ENCODE results near the gene ZKSCAN7.
"Not testable (repeated sequence)": the region's sequence is repeated elsewhere in the genome, so short reads cannot be mapped to it uniquely, and the experiment has no call there.

The ZKSCAN7 gene

DNA sequence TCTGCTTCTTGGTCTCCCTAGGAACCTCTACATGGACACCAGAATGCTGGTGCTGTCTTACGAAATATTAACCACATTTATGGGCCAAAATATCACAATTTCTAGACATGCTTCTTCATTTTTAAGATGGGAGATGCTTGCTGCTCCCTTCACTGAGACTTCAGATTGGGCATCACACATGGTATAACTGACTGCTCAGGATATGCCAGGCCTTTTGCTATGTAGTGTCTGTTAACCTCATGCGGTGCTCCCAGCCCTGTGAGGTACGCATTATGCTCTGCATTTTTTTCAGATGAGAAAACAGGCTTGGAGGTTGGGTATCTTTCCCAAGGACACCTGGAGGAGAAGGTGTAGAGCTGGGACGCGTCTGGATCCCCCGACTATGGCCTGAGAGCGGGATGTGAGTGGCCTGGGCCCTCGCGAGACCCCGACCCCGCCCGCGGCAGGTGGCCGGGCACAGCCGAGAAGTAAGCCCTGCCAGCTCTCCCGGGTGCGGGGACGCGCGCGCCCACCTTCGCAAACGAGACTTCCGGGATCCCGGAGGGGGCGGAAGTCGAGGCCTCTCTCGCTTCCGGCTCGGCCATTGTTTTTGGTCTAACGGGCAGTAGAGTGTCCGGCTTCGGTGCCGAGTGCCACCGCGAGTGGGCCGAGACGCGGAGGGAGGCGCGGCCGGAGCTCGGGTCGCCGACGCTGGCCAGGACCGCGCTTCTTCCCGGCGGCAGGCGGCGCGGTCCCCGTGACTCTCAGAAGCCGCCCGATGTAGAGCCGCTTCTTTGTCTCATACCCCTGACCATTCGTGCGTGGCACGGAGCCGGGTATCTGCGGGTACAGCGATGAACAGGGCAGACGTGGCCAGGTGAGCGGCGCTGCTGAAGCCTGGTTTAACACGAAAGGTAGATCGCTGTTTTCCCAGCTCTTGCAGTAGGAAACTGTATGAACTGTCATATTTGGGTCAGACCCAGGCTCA is at the start of gene ZKSCAN7:
Gene ZKSCAN7 (plus strand): TSS at position 568 of the 967 bp plus-strand sequence. CDS start 1,855 bp downstream, outside the sequence.
- peak; percentile 26 for DNase-seq

DNA sequence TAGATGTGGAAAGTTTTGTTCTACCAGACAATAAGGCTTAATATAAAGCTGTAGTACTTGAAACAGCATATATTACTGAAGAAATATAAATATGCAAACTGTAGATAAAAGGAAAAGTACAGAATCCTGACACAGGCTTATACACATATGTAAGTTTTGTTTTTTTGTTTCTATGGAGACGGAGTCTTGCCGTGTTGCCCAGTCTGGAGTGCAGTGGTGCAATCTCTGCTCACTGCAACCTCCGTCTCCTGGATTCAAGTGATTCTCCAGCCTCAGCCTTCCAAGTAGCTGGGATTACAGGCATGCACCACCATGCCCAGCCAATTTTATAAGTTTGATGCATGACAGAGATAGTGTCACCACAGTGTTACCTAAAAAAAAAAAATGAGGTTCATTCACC is 48.4 kb upstream of the ZKSCAN7 start:
- no peak for DNase-seq

- DNase-seq = no peak
Observed at GRCh38 chr3:44506961-44507360, 48.0 kb upstream of the ZKSCAN7 start.

GRCh38 chr3:44509393-44509921 is 45.5 kb upstream of the ZKSCAN7 start:
- DNase-seq = no peak

GRCh38 chr3:44510000-44510368 is 45.0 kb upstream of the ZKSCAN7 start:
- no peak for DNase-seq

- no peak for DNase-seq
Observed at GRCh38 chr3:44511238-44511566, 43.8 kb upstream of the ZKSCAN7 start.

- DNase-seq = no peak
Observed at GRCh38 chr3:44513513-44513912, 41.5 kb upstream of the ZKSCAN7 start.

GRCh38 chr3:44516230-44516629 is 38.8 kb upstream of the ZKSCAN7 start:
- no peak for DNase-seq

DNA sequence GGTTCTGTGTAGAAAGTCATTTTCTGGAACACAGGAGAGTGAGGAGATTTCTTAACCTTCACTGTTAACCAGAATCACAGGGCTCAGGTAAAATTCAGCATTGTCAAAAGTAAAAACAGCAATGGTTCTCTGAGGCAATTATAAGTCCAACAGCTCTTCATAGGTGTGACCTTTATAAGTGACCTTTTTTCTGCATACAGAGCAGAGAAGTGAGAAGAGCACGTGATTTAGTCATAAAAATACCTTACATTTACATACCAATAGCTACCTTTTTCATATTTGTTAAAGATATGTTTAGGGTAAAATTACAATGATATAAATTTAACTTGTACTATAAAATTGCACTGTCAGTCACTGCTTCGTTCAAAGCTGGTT is 36.2 kb upstream of the ZKSCAN7 start:
- DNase-seq = no peak

GRCh38 chr3:44521721-44522120 is 33.3 kb upstream of the ZKSCAN7 start:
- DNase-seq = no peak

GRCh38 chr3:44522494-44522933 is 32.5 kb upstream of the ZKSCAN7 start:
- DNase-seq = no peak

DNA sequence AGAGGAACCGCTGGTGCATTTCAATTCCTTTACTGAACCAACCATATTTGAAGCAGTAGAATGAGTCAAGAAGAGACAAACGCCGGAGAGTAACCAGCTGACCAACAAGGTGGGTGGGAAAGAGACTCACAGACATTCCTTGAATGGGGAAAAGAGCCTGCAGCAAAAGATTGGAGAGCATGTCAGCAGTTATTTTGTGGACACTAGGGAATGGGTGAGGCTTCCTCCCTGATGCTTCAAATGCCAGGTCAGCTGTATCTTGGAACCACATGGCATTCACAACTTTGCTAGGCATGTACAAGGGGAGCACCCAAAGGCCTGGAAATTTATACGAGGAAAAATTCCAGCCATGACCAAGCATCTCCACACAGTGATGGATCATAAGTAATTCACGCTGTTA is 29.9 kb upstream of the ZKSCAN7 start:
- DNase-seq = no peak

DNA sequence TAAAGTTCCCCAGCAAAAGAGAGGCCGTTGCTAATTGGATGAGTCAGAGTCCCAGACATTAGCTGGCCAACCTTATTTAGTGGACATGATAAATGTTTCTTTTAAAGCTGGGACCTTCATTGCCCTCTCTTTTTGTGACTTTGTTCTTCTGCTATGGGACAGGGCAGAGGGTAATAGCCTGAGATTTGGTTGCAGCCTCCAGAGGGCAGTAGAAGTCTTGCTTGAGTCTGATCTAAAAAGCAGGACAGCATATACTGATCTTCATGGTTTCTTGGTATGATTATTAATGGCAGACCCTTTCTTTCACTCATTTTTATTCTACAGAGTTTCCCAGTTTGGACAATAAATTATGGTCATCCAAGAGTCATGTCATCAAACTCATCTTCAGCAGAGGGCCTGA is 25.1 kb upstream of the ZKSCAN7 start:
- no peak for DNase-seq

DNA sequence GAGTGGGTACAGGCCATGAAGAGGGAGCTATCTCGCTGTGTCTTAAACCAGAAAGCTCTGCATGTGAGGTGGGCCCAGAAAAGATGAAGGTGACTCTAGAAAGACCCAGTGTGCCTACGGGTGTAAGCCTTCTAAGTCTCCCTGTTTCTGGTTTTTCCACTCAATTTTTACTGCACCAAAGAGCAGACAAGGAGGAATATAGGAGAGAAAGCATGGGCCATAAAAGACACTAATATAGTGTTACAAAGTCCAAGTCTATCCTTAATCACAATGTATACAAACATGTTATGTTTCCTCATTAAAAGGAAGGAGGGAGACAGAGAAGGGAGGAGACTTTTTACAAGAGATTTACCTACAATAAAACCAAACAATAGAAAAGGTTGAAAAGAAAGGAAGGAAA is 24.1 kb upstream of the ZKSCAN7 start:
- DNase-seq = no peak

GRCh38 chr3:44534659-44535058 is 20.3 kb upstream of the ZKSCAN7 start:
- not testable (repeated sequence) for DNase-seq

DNA sequence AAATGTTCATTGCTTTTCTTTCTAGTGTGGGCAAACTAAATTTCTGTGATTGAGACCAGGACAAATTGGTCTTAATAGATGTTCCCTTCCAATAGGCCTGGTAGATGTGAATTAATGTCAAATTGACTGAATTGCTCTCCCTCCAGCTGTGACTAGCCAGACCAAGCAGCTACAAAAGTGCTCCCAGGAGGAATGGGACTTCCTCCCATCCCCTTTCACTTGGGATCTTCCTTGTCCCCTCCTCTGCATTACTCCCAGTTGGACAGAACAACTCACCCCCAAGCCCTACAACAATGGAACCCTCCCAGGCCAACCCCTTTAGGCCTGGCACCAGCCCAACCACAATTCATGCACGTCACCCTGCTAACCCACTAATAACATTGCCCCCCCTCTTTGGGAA is 19.6 kb upstream of the ZKSCAN7 start:
- no peak for DNase-seq

- DNase-seq = not testable (repeated sequence)
Observed at GRCh38 chr3:44544811-44545210, 10.2 kb upstream of the ZKSCAN7 start.

- no peak for DNase-seq
Observed at GRCh38 chr3:44555723-44556122, 730 bp downstream of the ZKSCAN7 start.

DNA sequence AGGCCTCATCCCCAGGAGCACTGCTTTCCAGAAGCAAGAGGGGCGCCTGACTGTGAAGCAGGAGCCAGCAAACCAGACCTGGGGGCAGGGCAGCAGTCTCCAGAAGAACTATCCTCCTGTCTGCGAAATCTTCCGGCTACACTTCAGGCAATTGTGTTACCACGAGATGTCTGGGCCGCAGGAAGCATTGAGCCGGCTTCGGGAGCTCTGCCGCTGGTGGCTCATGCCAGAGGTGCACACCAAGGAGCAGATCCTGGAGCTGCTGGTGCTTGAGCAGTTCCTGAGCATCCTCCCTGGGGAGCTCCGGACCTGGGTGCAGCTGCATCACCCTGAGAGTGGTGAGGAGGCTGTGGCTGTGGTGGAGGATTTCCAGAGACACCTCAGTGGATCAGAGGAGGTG is 2.1 kb downstream of the ZKSCAN7 start:
- no peak for DNase-seq

DNA sequence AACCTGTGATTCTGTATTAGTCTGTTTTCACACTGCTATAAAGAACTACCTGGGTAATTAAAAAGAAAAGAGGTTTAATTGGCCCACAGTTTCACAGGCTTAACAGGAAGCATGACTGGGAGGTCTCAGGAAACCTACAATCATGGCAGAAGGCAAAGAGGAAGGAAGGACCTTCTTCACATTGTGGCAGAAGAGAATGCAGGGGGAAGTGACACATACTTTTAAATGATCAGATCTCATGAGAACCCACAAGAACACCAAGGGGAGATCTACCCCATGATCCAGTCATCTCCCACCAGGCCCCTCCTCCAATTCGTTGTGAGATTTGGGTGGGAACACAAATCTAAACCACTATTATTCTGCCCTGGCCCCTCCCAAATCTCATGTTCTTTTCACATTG is 6.1 kb downstream of the ZKSCAN7 start:
- no peak for DNase-seq

- no peak for DNase-seq
Observed at GRCh38 chr3:44562147-44562546, 7.2 kb downstream of the ZKSCAN7 start.

DNA sequence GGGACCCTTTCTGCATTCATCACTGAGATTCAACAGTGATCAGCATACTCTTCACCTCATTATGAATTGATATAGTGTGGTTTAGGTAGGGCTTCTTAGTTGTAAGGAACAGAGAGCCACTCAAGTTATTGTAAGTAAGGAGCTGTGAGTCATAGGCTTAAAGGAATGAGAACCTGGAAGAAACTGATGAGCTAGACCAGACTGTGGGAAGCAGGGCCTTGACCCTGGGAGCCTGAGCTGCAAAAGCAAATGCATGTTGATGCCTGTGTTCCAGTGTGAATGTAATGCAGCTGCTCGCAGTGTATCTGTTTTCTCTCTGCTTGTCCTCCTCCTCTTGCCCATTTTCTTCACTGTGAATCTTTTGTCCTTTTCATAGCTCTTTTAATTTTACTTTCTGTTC is 13.6 kb downstream of the ZKSCAN7 start:
- DNase-seq = no peak

DNA sequence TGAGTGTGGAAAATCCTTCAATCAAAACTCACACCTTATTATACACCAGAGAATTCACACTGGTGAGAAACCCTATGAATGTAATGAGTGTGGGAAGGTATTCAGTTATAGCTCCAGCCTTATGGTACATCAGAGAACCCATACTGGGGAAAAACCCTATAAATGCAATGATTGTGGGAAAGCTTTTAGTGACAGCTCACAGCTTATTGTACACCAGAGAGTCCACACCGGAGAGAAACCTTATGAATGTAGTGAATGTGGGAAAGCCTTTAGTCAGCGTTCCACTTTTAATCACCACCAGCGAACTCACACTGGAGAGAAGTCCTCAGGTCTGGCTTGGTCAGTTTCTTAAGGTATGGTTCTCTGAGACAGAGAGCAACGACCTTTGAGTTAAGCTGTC is 16.0 kb downstream of the ZKSCAN7 start:
- no peak for DNase-seq

GRCh38 chr3:44576613-44577012 is 21.6 kb downstream of the ZKSCAN7 start:
- DNase-seq = no peak
